COR-L47 (cell line): ENCODE results near the gene RDM1.

ENCODE experiments used
- DNase-seq: peaks from one replicate; lab custom pipeline; 2025; lab: John Stamatoyannopoulos, UW

Gene RDM1

GRCh38 chr17:35932586-35932985, 2.0 kb upstream of the RDM1 start:
- no peak for DNase-seq

GRCh38 chr17:35931794-35932425, 1.3 kb upstream of the RDM1 start:
- no peak for DNase-seq

- no peak for DNase-seq
These were observed 2.9 kb downstream of the RDM1 start for GRCh38 chr17:35927714-35928113.

- DNase-seq: no peak
These were observed 6.9 kb downstream of the RDM1 start for GRCh38 chr17:35923609-35924114.

GRCh38 chr17:35920229-35920628, 10.3 kb downstream of the RDM1 start:
- no peak for DNase-seq

- DNase-seq: no peak
These were observed 11.9 kb downstream of the RDM1 start for GRCh38 chr17:35918665-35919064.

GRCh38 chr17:35917519-35918213, 12.9 kb downstream of the RDM1 start:
- DNase-seq: no peak

- DNase-seq: no peak
These were observed 15.2 kb downstream of the RDM1 start for GRCh38 chr17:35915153-35915964.

GRCh38 chr17:35914354-35914753, 16.2 kb downstream of the RDM1 start:
- DNase-seq: no peak

GRCh38 chr17:35913609-35914008, 17.0 kb downstream of the RDM1 start:
- DNase-seq: no peak

GRCh38 chr17:35912942-35913341, 17.6 kb downstream of the RDM1 start:
- no peak for DNase-seq

- DNase-seq: no peak
These were observed 18.1 kb downstream of the RDM1 start for GRCh38 chr17:35912339-35912912.

- no peak for DNase-seq
These were observed 21.2 kb downstream of the RDM1 start for GRCh38 chr17:35909408-35909807.

GRCh38 chr17:35907691-35908090, 22.9 kb downstream of the RDM1 start:
- DNase-seq: no peak

GRCh38 chr17:35906926-35907637, 23.5 kb downstream of the RDM1 start:
- no peak for DNase-seq

- no peak for DNase-seq
These were observed 24.2 kb downstream of the RDM1 start for GRCh38 chr17:35906191-35906925.

GRCh38 chr17:35903451-35903850, 27.1 kb downstream of the RDM1 start:
- DNase-seq: no peak

- DNase-seq: no peak
These were observed 28.9 kb downstream of the RDM1 start for GRCh38 chr17:35901631-35902175.

- DNase-seq: no peak
These were observed 29.7 kb downstream of the RDM1 start for GRCh38 chr17:35900708-35901480.

- no peak for DNase-seq
These were observed 30.3 kb downstream of the RDM1 start for GRCh38 chr17:35900280-35900679.
